Thyroid gland (tissue), 4 donors: Measurements from ENCODE around the gene COL20A1. TPM values are rescaled to one million over a fixed set of nuclear protein-coding genes. Genes with fewer than 3 reads are reported as not detected.
A peak's percentile ranks its signal among the peaks of the same experiment; 100 is the strongest.

Source experiments
- DNase-seq, 2 donors: peaks; one replicate each; pipeline ENCODE4 v3.0.0-alpha.2; 2019
- H3K27ac ChIP-seq, 3 donors: fragments of 200-600 bp; sonication (generic); 1 replicate in 2 of 3; 2 replicates in 1 of 3; pipeline ENCODE4 v1.5.1; 2016 to 2019; ENCODE audit warnings: mild to moderate bottlenecking in 1 of 3, moderate library complexity in 1 of 3
- H3K27me3 ChIP-seq: fragments of 200-600 bp; sonication (generic); one replicate; pipeline ENCODE4 v1.5.1; 2019
- H3K36me3 ChIP-seq, 2 donors: fragments of 200-600 bp; sonication (generic); one replicate each; pipeline ENCODE4 v1.5.1; 2016 to 2019
- H3K4me1 ChIP-seq, 2 donors: fragments of 200-600 bp; sonication (generic); one replicate each; pipeline ENCODE4 v1.5.1; 2017 to 2019
- H3K4me3 ChIP-seq, 3 donors: fragments of 200-600 bp; sonication (generic); replicated peaks in 1 of 3; 1 replicate in 2 of 3; 2 replicates in 1 of 3; pipeline ENCODE4 v1.5.1; 2016; ENCODE audit warnings: mild to moderate bottlenecking in 1 of 3
- H3K9me3 ChIP-seq: fragments of 200-600 bp; sonication (generic); one replicate; pipeline ENCODE4 v1.5.1; 2017
- POLR2A ChIP-seq, 2 donors: fragments of 450-650 bp; IDR thresholded peaks; one replicate each; pipeline ENCODE4 v1.6.1; 2017; ENCODE audit warnings: antibody characterized with exemption in 2 of 2, mild to moderate bottlenecking in 2 of 2, moderate library complexity in 1 of 2
- WGBS, 2 donors: methylation state at CpG; one replicate each; pipeline ENCODE4 v1.1.5; 2017; 5-methylcytosine and 5-hydroxymethylcytosine counted together
- intact Hi-C: fragments of 100-400 bp; cut with DNase I; formaldehyde crosslinking; loops from one replicate; pipeline ENCODE4 v1.15.1; 2023
- total RNA-seq, 4 donors: library from RNA; depleted of rRNA; stranded (reverse); fragments of >200 nt; gene quantifications; one replicate each; pipeline ENCODE4 v1.2.3, GENCODE V29; 2016
- TF ChIP-seq, protein P1 (sequence below), 6 experiments: fragments of 200-600 bp in 3 of 6; fragments of 450-650 bp in 3 of 6; sonication (generic) in 3 of 6; IDR thresholded peaks; one replicate each; pipeline ENCODE4 v1.5.1; 2016 to 2019; ENCODE audit warnings: antibody characterized with exemption in 6 of 6, mild to moderate bottlenecking in 2 of 6, inconsistent platforms in 1 of 6, moderate library complexity in 1 of 6

COL20A1 gene
- total RNA-seq, 4 donors from 2014 or later, result 0.13 TPM; not detected in 3

DNA sequence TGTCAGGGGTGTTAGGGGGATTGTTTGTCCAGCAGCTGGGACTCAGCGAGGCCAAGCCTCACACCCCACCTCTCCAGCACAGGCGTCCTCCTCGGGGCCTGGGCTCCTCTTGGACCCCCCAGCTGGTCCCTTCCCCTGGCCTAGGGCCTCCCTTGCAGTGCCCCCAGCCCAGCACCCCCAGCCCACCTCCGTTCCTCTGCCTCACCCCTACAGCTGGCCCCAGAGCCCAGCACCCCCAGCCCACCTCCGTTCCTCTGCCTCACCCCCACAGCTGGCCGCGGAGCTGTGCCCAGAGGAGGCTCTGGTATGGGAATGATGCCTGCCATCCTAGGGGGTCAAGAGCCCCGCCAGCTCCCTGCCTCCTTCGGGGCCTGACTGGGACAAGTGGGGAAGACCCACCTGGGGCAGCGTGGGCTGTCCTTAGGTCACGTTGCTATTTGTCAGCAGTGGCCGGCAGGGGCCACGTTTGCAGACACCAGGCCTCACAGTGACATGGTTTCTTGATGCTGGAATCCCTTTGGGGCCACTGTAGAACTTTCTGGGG lies 7.9 kb upstream of the COL20A1 start:
- Histone ChIP-seq H3K9me3 (no peaks in the 10 kb centered on the region), H3K4me1 (no peaks in the 10 kb centered on the region), H3K27me3 (no peaks in the 10 kb centered on the region), H3K36me3 (peaks cover 33 to 59% of the 10 kb centered on the region in 2 donors), H3K4me3 (no peak overlapping the region), H3K27ac (peak overlapping the region in 1 of 3 donors; percentile 17)
- intact Hi-C loops, result no loop called here
- no peak for TF ChIP-seq POLR2A (IDR thresholded peaks at IDR 0.05)
- TF ChIP-seq, protein P1, sequence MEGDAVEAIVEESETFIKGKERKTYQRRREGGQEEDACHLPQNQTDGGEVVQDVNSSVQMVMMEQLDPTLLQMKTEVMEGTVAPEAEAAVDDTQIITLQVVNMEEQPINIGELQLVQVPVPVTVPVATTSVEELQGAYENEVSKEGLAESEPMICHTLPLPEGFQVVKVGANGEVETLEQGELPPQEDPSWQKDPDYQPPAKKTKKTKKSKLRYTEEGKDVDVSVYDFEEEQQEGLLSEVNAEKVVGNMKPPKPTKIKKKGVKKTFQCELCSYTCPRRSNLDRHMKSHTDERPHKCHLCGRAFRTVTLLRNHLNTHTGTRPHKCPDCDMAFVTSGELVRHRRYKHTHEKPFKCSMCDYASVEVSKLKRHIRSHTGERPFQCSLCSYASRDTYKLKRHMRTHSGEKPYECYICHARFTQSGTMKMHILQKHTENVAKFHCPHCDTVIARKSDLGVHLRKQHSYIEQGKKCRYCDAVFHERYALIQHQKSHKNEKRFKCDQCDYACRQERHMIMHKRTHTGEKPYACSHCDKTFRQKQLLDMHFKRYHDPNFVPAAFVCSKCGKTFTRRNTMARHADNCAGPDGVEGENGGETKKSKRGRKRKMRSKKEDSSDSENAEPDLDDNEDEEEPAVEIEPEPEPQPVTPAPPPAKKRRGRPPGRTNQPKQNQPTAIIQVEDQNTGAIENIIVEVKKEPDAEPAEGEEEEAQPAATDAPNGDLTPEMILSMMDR (IDR thresholded peaks at IDR 0.05), result no peak
- no peak for DNase-seq
- WGBS, 2 donors, result 84 to 90% methylated on average over 10 to 13 of the region's 13 CpGs

GRCh38 chr20:63285636-63286615 lies 7.1 kb upstream of the COL20A1 start:
- Histone ChIP-seq H3K36me3 (peaks cover 28 to 50% of the 10 kb centered on the region in 2 donors), H3K9me3 (no peaks in the 10 kb centered on the region), H3K27me3 (no peaks in the 10 kb centered on the region), H3K4me1 (no peaks in the 10 kb centered on the region), H3K27ac (no peak overlapping the region), H3K4me3 (no peak overlapping the region)
- intact Hi-C loops, result no loop called here
- 93 to 95% methylated on average over 25 to 44 of the region's 44 CpGs for WGBS, 2 donors
- no peak for DNase-seq
- no peak for TF ChIP-seq POLR2A (IDR thresholded peaks at IDR 0.05)
- TF ChIP-seq, protein P1 (IDR thresholded peaks at IDR 0.05), result no peak

DNA sequence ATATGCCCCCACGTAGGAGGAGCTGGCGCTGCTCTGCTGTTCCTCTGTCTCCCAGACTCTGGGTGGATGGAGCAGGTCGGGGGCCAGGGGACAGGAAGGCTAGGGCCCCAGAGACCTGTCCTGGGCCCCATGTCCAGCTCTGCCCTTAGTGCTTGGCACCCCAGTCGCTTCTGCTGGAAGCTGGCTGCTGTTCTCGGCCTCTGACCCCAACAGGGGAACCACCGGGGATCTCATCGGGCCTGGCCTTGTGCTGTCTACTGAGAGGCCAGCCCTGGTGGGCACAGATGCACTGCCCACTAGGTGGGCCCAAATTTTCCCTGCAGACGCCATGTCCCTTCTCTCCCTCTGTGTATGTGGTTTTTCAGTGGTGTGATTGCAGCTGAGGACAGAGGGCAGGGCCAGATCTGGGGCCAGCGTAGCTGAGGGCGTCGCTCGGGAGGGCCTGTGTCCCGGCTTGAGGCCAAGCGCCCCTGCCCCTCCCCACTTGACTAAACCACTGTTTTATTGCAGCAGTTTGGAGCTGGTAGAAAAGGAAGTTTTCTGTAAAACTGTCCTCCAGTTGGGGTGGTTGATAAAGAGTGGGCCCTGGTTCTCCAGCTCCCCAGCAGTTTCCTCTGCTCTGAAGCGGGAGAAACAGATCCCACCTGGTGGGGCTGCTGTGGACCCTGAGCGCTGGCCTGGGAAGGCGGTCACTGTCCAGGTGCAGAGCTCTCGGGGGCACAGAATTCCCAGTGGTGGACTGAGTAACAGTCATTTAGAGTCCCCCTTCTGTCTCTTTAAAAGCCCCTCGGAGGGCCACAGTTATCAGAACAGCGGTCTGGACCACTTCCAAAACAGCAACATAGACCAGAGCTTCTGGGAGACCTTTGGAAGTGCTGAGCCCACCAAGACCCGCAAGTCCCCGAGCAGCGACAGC lies 5.9 kb upstream of the COL20A1 start:
- Histone ChIP-seq H3K27ac (no peak overlapping the region), H3K27me3 (no peaks in the 10 kb centered on the region), H3K9me3 (no peaks in the 10 kb centered on the region), H3K36me3 (peaks cover 20 to 43% of the 10 kb centered on the region in 2 donors), H3K4me1 (no peaks in the 10 kb centered on the region), H3K4me3 (no peak overlapping the region)
- intact Hi-C loops, result no loop called here
- no peak for TF ChIP-seq POLR2A (IDR thresholded peaks at IDR 0.05)
- TF ChIP-seq, protein P1 (IDR thresholded peaks at IDR 0.05), result no peak
- DNase-seq, result no peak
- 81 to 91% methylated on average over 10 to 18 of the region's 23 CpGs for WGBS, 2 donors

- H3K36me3 ChIP-seq, result peaks cover 14 to 34% of the 10 kb centered on the region in 2 donors
- TF ChIP-seq POLR2A (IDR thresholded peaks at IDR 0.05), result no peak
- TF ChIP-seq, protein P1 (IDR thresholded peaks at IDR 0.05), result no peak
- no peak overlapping the region for H3K4me3 ChIP-seq
- WGBS, 2 donors, result 94% methylated on average over 45 to 47 of the region's 55 CpGs
- no peaks in the 10 kb centered on the region for H3K4me1 ChIP-seq
- DNase-seq, result no peak
- no peaks in the 10 kb centered on the region for H3K9me3 ChIP-seq
- intact Hi-C loops, result no loop called here
- H3K27me3 ChIP-seq, result no peaks in the 10 kb centered on the region
- no peak overlapping the region for H3K27ac ChIP-seq
Observed at GRCh38 chr20:63287697-63288580, 5.0 kb upstream of the COL20A1 start.
